H9 (cell line): ENCODE measurements around the gene RNF217. TPM values are rescaled to one million over a fixed set of nuclear protein-coding genes. Genes with fewer than 3 reads are reported as not detected.

ENCODE experiments used
- DNase-seq: peaks from one replicate; pipeline ENCODE4 v3.0.0-alpha.2; 2017
- H2AFZ ChIP-seq: one replicate; pipeline ENCODE4 v1.6.1; 2013; ENCODE audit warnings: mild to moderate bottlenecking, low read length, control low read depth, moderate library complexity
- H2AK5ac ChIP-seq: 2 replicates; pipeline ENCODE4 v1.6.1; 2013; ENCODE audit warnings: low read length, control low read depth, mixed read lengths; ENCODE audit not compliant: insufficient read length
- H2BK120ac ChIP-seq: one replicate; pipeline ENCODE4 v1.6.1; 2013; ENCODE audit warnings: low read depth, mild to moderate bottlenecking, low read length, control low read depth, inconsistent platforms; ENCODE audit not compliant: poor library complexity, severe bottlenecking
- H2BK12ac ChIP-seq: 2 replicates; pipeline ENCODE4 v1.6.1; 2013; ENCODE audit warnings: low read length, control low read depth, mixed read lengths, low read depth; ENCODE audit not compliant: insufficient read length
- H2BK15ac ChIP-seq: 2 replicates; pipeline ENCODE4 v1.6.1; 2013; ENCODE audit warnings: low read depth, low read length, control low read depth
- H2BK20ac ChIP-seq: one replicate; pipeline ENCODE4 v1.6.1; 2013; ENCODE audit warnings: low read depth, mild to moderate bottlenecking, low read length, control low read depth, inconsistent platforms; ENCODE audit not compliant: poor library complexity, severe bottlenecking
- H2BK5ac ChIP-seq: 2 replicates; pipeline ENCODE4 v1.6.1; 2013; ENCODE audit warnings: low read length, control low read depth, mixed read lengths; ENCODE audit not compliant: insufficient read length
- H3K14ac ChIP-seq: 2 replicates; pipeline ENCODE4 v1.6.1; 2013; ENCODE audit warnings: low read length, control low read depth; ENCODE audit not compliant: insufficient read depth
- H3K18ac ChIP-seq: 2 replicates; pipeline ENCODE4 v1.6.1; 2013; ENCODE audit warnings: low read depth, mild to moderate bottlenecking, mixed read lengths, low read length, control low read depth; ENCODE audit not compliant: insufficient read length
- H3K23ac ChIP-seq: 2 replicates; pipeline ENCODE4 v1.6.1; 2013; ENCODE audit warnings: low read length, control low read depth, mixed read lengths, low read depth; ENCODE audit not compliant: insufficient read length
- H3K23me2 ChIP-seq: 2 replicates; pipeline ENCODE4 v1.6.1; 2013; ENCODE audit warnings: low read depth, mild to moderate bottlenecking, mixed read lengths, low read length, control low read depth; ENCODE audit not compliant: insufficient read length, poor library complexity, severe bottlenecking
- H3K27ac ChIP-seq: 2 replicates; pipeline ENCODE4 v1.5.1; 2013; ENCODE audit warnings: low read length, control low read depth, mixed read lengths, low read depth; ENCODE audit not compliant: insufficient read length
- H3K27me3 ChIP-seq: 2 replicates; pipeline ENCODE4 v1.6.1; 2013; ENCODE audit warnings: low read length, control low read depth, inconsistent platforms; ENCODE audit not compliant: insufficient read depth
- H3K4ac ChIP-seq: 2 replicates; pipeline ENCODE4 v1.6.1; 2013; ENCODE audit warnings: low read depth, mild to moderate bottlenecking, control low read depth, inconsistent platforms, low read length, moderate library complexity
- H3K4me1 ChIP-seq: 2 replicates; pipeline ENCODE4 v1.6.1; 2013; ENCODE audit warnings: low read length, control low read depth, inconsistent platforms; ENCODE audit not compliant: insufficient read depth
- H3K4me2 ChIP-seq: 2 replicates; pipeline ENCODE4 v1.6.1; 2013; ENCODE audit warnings: low read length, control low read depth, mixed read lengths; ENCODE audit not compliant: insufficient read length, insufficient read depth
- H3K56ac ChIP-seq: 2 replicates; pipeline ENCODE4 v1.6.1; 2013; ENCODE audit warnings: low read depth, mild to moderate bottlenecking, mixed read lengths, low read length, control low read depth; ENCODE audit not compliant: insufficient read length
- H3K79me1 ChIP-seq: 2 replicates; pipeline ENCODE4 v1.6.1; 2013; ENCODE audit warnings: low read depth, mild to moderate bottlenecking, moderate library complexity, low read length, control low read depth, inconsistent platforms; ENCODE audit not compliant: insufficient read depth, poor library complexity, severe bottlenecking
- H3K79me2 ChIP-seq: 2 replicates; pipeline ENCODE4 v1.6.1; 2013; ENCODE audit warnings: low read length, control low read depth, inconsistent platforms; ENCODE audit not compliant: insufficient read depth
- H3K9ac ChIP-seq: 2 replicates; pipeline ENCODE4 v1.6.1; 2013; ENCODE audit warnings: low read length, control low read depth, mixed read lengths; ENCODE audit not compliant: insufficient read length; ENCODE audit errors: extremely low read depth
- H3K9me3 ChIP-seq: one replicate; pipeline ENCODE4 v1.6.1; 2013; ENCODE audit warnings: low read depth, low read length, inconsistent platforms; ENCODE audit not compliant: control insufficient read depth
- H3T11ph ChIP-seq: one replicate; pipeline ENCODE4 v1.6.1; 2013; ENCODE audit warnings: mild to moderate bottlenecking, low read length, control low read depth, inconsistent platforms
- H4K20me1 ChIP-seq: one replicate; pipeline ENCODE4 v1.6.1; 2013; ENCODE audit not compliant: control insufficient read depth, insufficient read length, insufficient read depth
- H4K5ac ChIP-seq: 2 replicates; pipeline ENCODE4 v1.6.1; 2013; ENCODE audit warnings: low read depth, mild to moderate bottlenecking, mixed read lengths, low read length, control low read depth; ENCODE audit not compliant: insufficient read length
- H4K8ac ChIP-seq: replicated peaks from 2 replicates; pipeline ENCODE4 v1.6.1; 2013; ENCODE audit warnings: low read length, control low read depth, mixed read lengths, low read depth; ENCODE audit not compliant: insufficient read length
- H4K91ac ChIP-seq: 2 replicates; pipeline ENCODE4 v1.6.1; 2013; ENCODE audit warnings: low read depth, mild to moderate bottlenecking, moderate library complexity, mixed read lengths, low read length, control low read depth; ENCODE audit not compliant: insufficient read length
- H3K27ac Mint-ChIP-seq, 3 experiments: 2 replicates in 2 of 3; 3 replicates in 1 of 3; pipeline ENCODE4 v1.8.0; 2020 to 2021; ENCODE audit warnings: mixed read lengths in 3 of 3, mild to moderate bottlenecking in 1 of 3, moderate library complexity in 1 of 3
- H3K27me3 Mint-ChIP-seq: 2 replicates; pipeline ENCODE4 v1.8.0; 2021; ENCODE audit warnings: low read depth, mild to moderate bottlenecking, moderate library complexity, mixed read lengths
- H3K36me3 Mint-ChIP-seq, 3 experiments: 2 replicates in 2 of 3; 3 replicates in 1 of 3; pipeline ENCODE4 v1.8.0; 2020 to 2021; ENCODE audit warnings: low read depth in 3 of 3, mixed read lengths in 3 of 3; ENCODE audit not compliant: insufficient read depth in 1 of 3
- H3K4me1 Mint-ChIP-seq, 2 experiments: 2 replicates each; pipeline ENCODE4 v1.8.0; 2020; ENCODE audit warnings: mixed read lengths in 2 of 2
- H3K4me3 Mint-ChIP-seq, 2 experiments: 2 replicates in 1 of 2; 3 replicates in 1 of 2; pipeline ENCODE4 v1.8.0; 2020 to 2021; ENCODE audit warnings: mild to moderate bottlenecking in 2 of 2, mixed read lengths in 2 of 2, moderate library complexity in 1 of 2
- H3K9me3 Mint-ChIP-seq, 2 experiments: 2 replicates in 1 of 2; 3 replicates in 1 of 2; pipeline ENCODE4 v1.8.0; 2020; ENCODE audit warnings: mild to moderate bottlenecking in 2 of 2, mixed read lengths in 2 of 2, moderate library complexity in 1 of 2
- CTCF ChIP-seq: fragments of 200-600 bp; sonication (generic); conservative IDR thresholded peaks from 3 replicates; pipeline ENCODE4 v1.8.0; 2021; ENCODE audit warnings: antibody characterized with exemption, mild to moderate bottlenecking
- WGBS: extraction: QIAGEN DNeasy Blood & Tissue Kit; methylation state at CpG from one replicate; pipeline ENCODE4 v1.1.7; 2013; ENCODE audit warnings: missing lambda C conversion rate, low lambda C conversion rate, mixed read lengths; ENCODE audit not compliant: insufficient read length; ENCODE audit errors: extremely low coverage; 5-methylcytosine and 5-hydroxymethylcytosine counted together
- long read RNA-seq: library from polyadenylated mRNA; unstranded; transcript quantifications from one replicate; pipeline ENCODE4 v2.0.0, GENCODE V29; 2020
- total RNA-seq: library from RNA; stranded (reverse); gene quantifications from 2 replicates; pipeline ENCODE4 v1.2.1, GENCODE V29; 2021

The RNF217 gene
- total RNA-seq: 9.6 and 10.2 TPM in 2 replicates
- long read RNA-seq, partial matches to known transcripts: 0 of 2 reads
- long read RNA-seq, other reads (novel, unspliced or antisense): 2 of 2 reads

GRCh38 chr6:124961777-124962638 lies at the start of gene RNF217:
TSS of gene RNF217 (plus strand) at chr6:124962437. CDS start at chr6:124962545, 108 bp downstream.
- Mint-ChIP-seq H3K4me1 (peaks cover 25 to 32% of the 10 kb centered on the region in 2 experiments), H3K36me3 (peaks cover 0 to 5% (median 3%) of the 10 kb centered on the region in 3 experiments; a peak in 4 of 7 replicates), H3K4me3 (peak within 1 kb of the TSS; percentile 88 to 92), H3K27ac (peak within 1 kb of the TSS in 2 of 3 experiments; percentile 17 to 71; a peak in 5 of 7 replicates), H3K27me3 (peaks cover 21% of the 10 kb centered on the region), H3K9me3 (no peaks in the 10 kb centered on the region; a peak in 2 of 5 replicates)
- H4K20me1 ChIP-seq: no peaks in the 10 kb centered on the region
- peaks cover 9% of the 10 kb centered on the region for H3K23me2 ChIP-seq
- H2BK15ac ChIP-seq: no peak within 1 kb of the TSS
- H3K4ac ChIP-seq: no peak within 1 kb of the TSS
- no peak within 1 kb of the TSS for H2BK20ac ChIP-seq
- no peaks in the 10 kb centered on the region for H3K9me3 ChIP-seq
- peak; percentile 49 for DNase-seq
- no peaks in the 10 kb centered on the region for H3K79me1 ChIP-seq
- no peak for TF ChIP-seq CTCF
- H3K4me2 ChIP-seq: peak within 1 kb of the TSS; percentile 59
- no peak within 1 kb of the TSS for H3K23ac ChIP-seq
- H2AK5ac ChIP-seq: no peak within 1 kb of the TSS
- WGBS: no CpG with 5 or more reads among the region's 101 CpGs
- H4K8ac ChIP-seq: no peak within 1 kb of the TSS
- H3K27ac ChIP-seq: no peak within 1 kb of the TSS
- H3K14ac ChIP-seq: peak within 1 kb of the TSS; percentile 72
- no peak within 1 kb of the TSS for H3T11ph ChIP-seq
- no peak within 1 kb of the TSS for H2BK120ac ChIP-seq
- H2BK5ac ChIP-seq: no peak within 1 kb of the TSS
- no peaks in the 10 kb centered on the region for H3K79me2 ChIP-seq
- no peaks in the 10 kb centered on the region for H3K27me3 ChIP-seq
- H3K9ac ChIP-seq: peak within 1 kb of the TSS; percentile 25
- H4K91ac ChIP-seq: no peak within 1 kb of the TSS
- H2BK12ac ChIP-seq: no peak within 1 kb of the TSS
- no peak within 1 kb of the TSS for H2AFZ ChIP-seq
- H3K4me1 ChIP-seq: peaks cover 3% of the 10 kb centered on the region; the same call in 1 of the 2 replicates
- H3K56ac ChIP-seq: no peak within 1 kb of the TSS
- peak within 1 kb of the TSS; percentile 65 for H3K18ac ChIP-seq
- no peak within 1 kb of the TSS for H4K5ac ChIP-seq
